Hepatocyte (in vitro differentiated cells): ENCODE measurements around the gene HAAO. TPM values are rescaled to one million over a fixed set of nuclear protein-coding genes. Genes with fewer than 3 reads are reported as not detected.

Experiments
- DNase-seq: peaks from one replicate; pipeline ENCODE4 v3.0.0-alpha.2; 2016; ENCODE audit warnings: low spot score
- H2AFZ ChIP-seq: fragments of 200-600 bp; sonication (generic); 2 replicates; pipeline ENCODE4 v1.6.0; 2016; ENCODE audit warnings: antibody characterized with exemption, mild to moderate bottlenecking
- H3K27ac ChIP-seq: fragments of 200-600 bp; sonication (generic); 2 replicates; pipeline ENCODE4 v1.5.1; 2016; ENCODE audit warnings: mild to moderate bottlenecking
- H3K27me3 ChIP-seq: fragments of 200-600 bp; sonication (generic); 2 replicates; pipeline ENCODE4 v1.6.1; 2016
- H3K36me3 ChIP-seq: fragments of 200-600 bp; sonication (generic); replicated peaks from 2 replicates; pipeline ENCODE4 v1.5.1; 2016; ENCODE audit warnings: low read depth; ENCODE audit not compliant: insufficient read depth
- H3K4me1 ChIP-seq: fragments of 200-600 bp; sonication (generic); 2 replicates; pipeline ENCODE4 v1.5.1; 2016; ENCODE audit warnings: mild to moderate bottlenecking, moderate library complexity; ENCODE audit not compliant: insufficient read depth
- H3K4me2 ChIP-seq: fragments of 200-600 bp; sonication (generic); 2 replicates; pipeline ENCODE4 v1.6.0; 2016
- H3K4me3 ChIP-seq: fragments of 200-600 bp; sonication (generic); 2 replicates; pipeline ENCODE4 v1.5.1; 2016; ENCODE audit warnings: mild to moderate bottlenecking
- H3K79me2 ChIP-seq: fragments of 200-600 bp; sonication (generic); 2 replicates; pipeline ENCODE4 v1.6.0; 2017; ENCODE audit warnings: mild to moderate bottlenecking
- H3K9me2 ChIP-seq: fragments of 200-600 bp; sonication (generic); replicated peaks from 2 replicates; pipeline ENCODE4 v1.6.0; 2017; ENCODE audit warnings: mild to moderate bottlenecking; ENCODE audit not compliant: insufficient read depth
- H3K9me3 ChIP-seq: fragments of 200-600 bp; sonication (generic); 2 replicates; pipeline ENCODE4 v1.5.1; 2016; ENCODE audit warnings: low read depth, mild to moderate bottlenecking
- H4K20me1 ChIP-seq: fragments of 200-600 bp; sonication (generic); 2 replicates; pipeline ENCODE4 v1.6.0; 2016; ENCODE audit warnings: mild to moderate bottlenecking; ENCODE audit not compliant: insufficient read depth, poor library complexity, severe bottlenecking
- CTCF ChIP-seq: fragments of 200-600 bp; sonication (generic); IDR thresholded peaks from 2 replicates; pipeline ENCODE4 v1.5.1; 2016; ENCODE audit warnings: antibody characterized with exemption, mild to moderate bottlenecking; ENCODE audit not compliant: poor library complexity
- EZH2 ChIP-seq: fragments of 200-600 bp; sonication (generic); IDR thresholded peaks from 2 replicates; pipeline ENCODE4 v1.6.1; 2016; ENCODE audit warnings: antibody characterized with exemption, mild to moderate bottlenecking, borderline replicate concordance
- EZH2phosphoT487 ChIP-seq: fragments of 200-600 bp; sonication (generic); IDR thresholded peaks from one replicate; pipeline ENCODE4 v1.6.1; 2018; ENCODE audit warnings: antibody characterized with exemption, mild to moderate bottlenecking, low read depth, moderate library complexity; ENCODE audit not compliant: unreplicated experiment, severe bottlenecking
- WGBS: methylation state at CpG from one replicate; pipeline ENCODE4 v1.1.6; 2016; ENCODE audit warnings: low lambda C conversion rate; ENCODE audit errors: missing lambda C conversion rate; 5-methylcytosine and 5-hydroxymethylcytosine counted together
- polyA plus RNA-seq: library from polyadenylated mRNA; unstranded; fragments of >200 nt; fragmentation: Nextera tagmentation; extraction: Ambion mirVana; gene quantifications from 2 replicates; pipeline ENCODE4 v1.2.1, GENCODE V29; 2016
- total RNA-seq: library from RNA; depleted of rRNA; stranded (reverse); fragments of >200 nt; gene quantifications from 2 replicates; pipeline ENCODE4 v1.2.3, GENCODE V29; 2014

The HAAO gene
- total RNA-seq (18.1 and 22.0 TPM in 2 replicates), polyA plus RNA-seq (29.4 and 35.4 TPM in 2 replicates)

- Histone ChIP-seq H3K36me3 (no peaks in the 10 kb centered on the region), H3K9me2 (no peaks in the 10 kb centered on the region), H3K4me1 (peaks cover 43% of the 10 kb centered on the region), H3K4me2 (peak within 1 kb of the TSS; percentile 82), H3K27ac (peak within 1 kb of the TSS; percentile 100), H3K9me3 (no peaks in the 10 kb centered on the region), H3K79me2 (peaks cover 41% of the 10 kb centered on the region), H3K4me3 (peak within 1 kb of the TSS; percentile 47), H4K20me1 (no peaks in the 10 kb centered on the region), H2AFZ (peak within 1 kb of the TSS; percentile 94), H3K27me3 (no peaks in the 10 kb centered on the region)
- peak; percentile 92 for DNase-seq
- under 1% methylated on average over 55 of the region's 75 CpGs for WGBS
- TF ChIP-seq EZH2phosphoT487 (no peak), CTCF (peak; percentile 13)
These were observed at the start of gene HAAO for GRCh38 chr2:42792583-42793333. Gene HAAO, minus strand, starts transcription at chr2:42792583. Its CDS starts 47 bp downstream, at chr2:42792536.

- H3K36me3 ChIP-seq, result no peaks in the 10 kb centered on the region
- H3K4me1 ChIP-seq, result peaks cover 36% of the 10 kb centered on the region
- no peaks in the 10 kb centered on the region for H3K27me3 ChIP-seq
- H3K79me2 ChIP-seq, result no peaks in the 10 kb centered on the region
- no peak overlapping the region for H3K4me2 ChIP-seq
- TF ChIP-seq EZH2phosphoT487 (no peak), EZH2 (no peak), CTCF (no peak)
- H3K4me3 ChIP-seq, result no peak overlapping the region
- H3K9me2 ChIP-seq, result no peaks in the 10 kb centered on the region
- DNase-seq, result no peak
- H3K9me3 ChIP-seq, result no peaks in the 10 kb centered on the region
- no peak overlapping the region for H2AFZ ChIP-seq
- no peaks in the 10 kb centered on the region for H4K20me1 ChIP-seq
- 86% methylated on average over 5 of the region's 5 CpGs for WGBS
- peak overlapping the region; percentile 93 for H3K27ac ChIP-seq
These were observed 49.0 kb upstream of the HAAO start for GRCh38 chr2:42841344-42841743.

- DNase-seq, result no peak
- peaks cover 32% of the 10 kb centered on the region for H3K4me1 ChIP-seq
- no peaks in the 10 kb centered on the region for H4K20me1 ChIP-seq
- no peak overlapping the region for H3K4me3 ChIP-seq
- 88% methylated on average over 6 of the region's 6 CpGs for WGBS
- H3K9me2 ChIP-seq, result no peaks in the 10 kb centered on the region
- H3K9me3 ChIP-seq, result no peaks in the 10 kb centered on the region
- H3K79me2 ChIP-seq, result no peaks in the 10 kb centered on the region
- H3K36me3 ChIP-seq, result no peaks in the 10 kb centered on the region
- H2AFZ ChIP-seq, result no peak overlapping the region
- H3K4me2 ChIP-seq, result no peak overlapping the region
- no peaks in the 10 kb centered on the region for H3K27me3 ChIP-seq
- no peak overlapping the region for H3K27ac ChIP-seq
- TF ChIP-seq CTCF (no peak), EZH2 (no peak), EZH2phosphoT487 (no peak)
These were observed 48.4 kb upstream of the HAAO start for GRCh38 chr2:42840760-42841159.
